Fibroblast of skin of scalp (primary cell): Measurements from ENCODE around the gene ENTPD7.

ENCODE experiments used
- DNase-seq: peaks from one replicate; pipeline ENCODE4 v3.0.0-alpha.2; 2013

The ENTPD7 gene

DNA sequence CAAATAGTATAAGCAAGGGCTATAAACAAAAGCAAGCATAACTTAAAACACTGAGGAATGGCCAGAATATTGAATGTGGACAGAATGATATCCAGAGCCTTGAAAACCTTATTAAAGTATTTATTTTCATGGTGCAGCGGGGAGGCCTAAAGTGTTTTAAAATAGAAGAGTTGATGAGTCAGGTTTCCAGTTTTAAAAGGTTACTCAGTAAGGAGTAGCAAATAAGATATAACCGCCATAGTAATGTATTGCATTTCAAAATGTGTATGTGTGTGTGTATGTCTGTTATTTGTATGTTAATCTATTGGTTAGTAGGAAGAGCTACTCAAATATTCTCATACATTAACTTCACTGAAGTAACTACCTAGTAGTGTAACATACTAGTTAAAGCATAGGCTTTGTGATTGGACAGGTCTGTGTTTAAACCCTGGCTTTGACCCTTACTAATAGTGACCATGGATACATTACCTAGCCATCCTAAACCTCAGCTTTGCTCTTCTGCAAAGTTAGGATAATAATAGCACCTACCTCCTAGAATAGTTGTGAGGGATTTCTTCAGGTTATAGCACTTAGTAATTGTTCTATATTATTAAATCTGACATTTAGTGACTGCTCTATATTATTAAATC, 89.6 kb downstream of the ENTPD7 start:
- DNase-seq: no peak

DNA sequence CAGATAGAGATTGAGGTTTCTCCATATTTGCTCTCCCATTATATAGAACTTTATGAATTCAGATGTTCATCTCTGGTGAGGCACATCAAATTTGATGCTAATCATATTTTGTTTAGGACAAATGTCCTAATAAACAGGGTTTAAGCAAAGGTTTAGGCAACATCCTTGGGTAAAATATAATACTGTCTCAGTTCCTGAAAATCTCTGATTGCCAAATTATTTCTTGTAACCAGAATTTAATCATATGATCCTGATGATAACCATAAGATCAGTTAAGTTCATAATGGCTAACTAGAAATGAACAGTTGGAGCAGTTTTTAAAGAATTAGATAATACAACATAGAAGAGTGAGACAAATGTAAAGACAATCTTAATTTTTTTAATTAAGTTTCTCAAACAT, 91.3 kb downstream of the ENTPD7 start:
- DNase-seq: no peak

DNA sequence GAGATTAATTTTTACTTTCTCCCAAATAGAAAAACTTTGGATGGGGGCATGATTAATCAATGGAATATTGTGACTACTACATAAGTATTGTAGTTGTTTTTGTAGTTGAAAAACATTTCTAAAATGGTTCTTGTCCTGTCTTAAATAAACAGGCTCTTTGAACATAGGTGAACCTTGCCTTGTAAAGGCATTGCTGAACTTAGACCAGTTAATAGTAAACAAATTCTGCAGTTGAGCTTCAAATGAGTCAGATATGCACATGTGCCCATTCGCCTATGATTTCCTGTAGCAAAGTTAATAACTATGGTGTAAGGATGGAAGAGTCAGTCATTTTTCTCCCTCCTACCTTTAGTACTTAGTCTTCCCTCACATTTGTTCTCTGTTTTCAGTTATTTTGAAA, 95.4 kb downstream of the ENTPD7 start:
- no peak for DNase-seq
